Keratinocyte (primary cell): ENCODE measurements around the gene CXCL12. TPM values are rescaled to one million over a fixed set of nuclear protein-coding genes. Genes with fewer than 3 reads are reported as not detected.

ENCODE experiments used
- DNase-seq: peaks from one replicate; pipeline ENCODE4 v3.0.0-alpha.2; 2011; ENCODE audit warnings: low read depth, missing footprints, low spot score
- FAIRE-seq: peaks from 2 replicates; lab custom pipeline; 2011; peaks lifted over from hg19 to GRCh38; lab: Jason Lieb, UNC
- H2AFZ ChIP-seq: 2 replicates; pipeline ENCODE4 v1.6.0; 2012; ENCODE audit warnings: low read length, control low read depth, inconsistent platforms; ENCODE audit not compliant: control insufficient read depth
- H3K27ac ChIP-seq: 2 replicates; pipeline ENCODE4 v1.5.1; 2011; ENCODE audit warnings: low read length; ENCODE audit not compliant: control insufficient read depth, insufficient read depth
- H3K27me3 ChIP-seq: 3 replicates; pipeline ENCODE4 v1.6.0; 2011; ENCODE audit warnings: low read length; ENCODE audit not compliant: control insufficient read depth, insufficient read depth; ENCODE audit errors: extremely low read depth
- H3K36me3 ChIP-seq, 2 experiments: 2 replicates in 1 of 2; 3 replicates in 1 of 2; pipeline ENCODE4 v1.5.1; 2011; ENCODE audit warnings: low read length in 2 of 2, mild to moderate bottlenecking in 1 of 2; ENCODE audit not compliant: control insufficient read depth in 2 of 2, insufficient read depth in 2 of 2; ENCODE audit errors: extremely low read depth in 1 of 2
- H3K4me1 ChIP-seq: 3 replicates; pipeline ENCODE4 v1.5.1; 2011; ENCODE audit warnings: low read length; ENCODE audit not compliant: control insufficient read depth, insufficient read depth; ENCODE audit errors: extremely low read depth
- H3K4me2 ChIP-seq: 3 replicates; pipeline ENCODE4 v1.6.0; 2011; ENCODE audit warnings: low read depth, low read length; ENCODE audit not compliant: control insufficient read depth, insufficient read depth; ENCODE audit errors: extremely low read depth
- H3K4me3 ChIP-seq, 3 experiments: fragments of 200-600 bp in 1 of 3; sonication (generic) in 1 of 3; 2 replicates in 2 of 3; 3 replicates in 1 of 3; pipeline ENCODE4 v1.5.1; 2011 to 2016; ENCODE audit warnings: low read length in 3 of 3, mild to moderate bottlenecking in 3 of 3, control low read depth in 2 of 3, inconsistent platforms in 1 of 3, low read depth in 1 of 3, mixed read lengths in 1 of 3, mixed run types in 1 of 3, moderate library complexity in 1 of 3; ENCODE audit not compliant: control insufficient read depth in 2 of 3, insufficient read depth in 2 of 3; ENCODE audit errors: extremely low read depth in 1 of 3
- H3K79me2 ChIP-seq: 2 replicates; pipeline ENCODE4 v1.6.0; 2012; ENCODE audit warnings: low read length; ENCODE audit not compliant: control insufficient read depth, insufficient read depth
- H3K9ac ChIP-seq: 3 replicates; pipeline ENCODE4 v1.6.0; 2011; ENCODE audit warnings: low read length; ENCODE audit not compliant: control insufficient read depth, insufficient read depth; ENCODE audit errors: extremely low read depth
- H3K9me1 ChIP-seq: 3 replicates; pipeline ENCODE4 v1.6.0; 2011; ENCODE audit warnings: low read length; ENCODE audit not compliant: control insufficient read depth, insufficient read depth; ENCODE audit errors: extremely low read depth
- H3K9me3 ChIP-seq: 2 replicates; pipeline ENCODE4 v1.5.1; 2012; ENCODE audit warnings: low read depth, low read length; ENCODE audit not compliant: control insufficient read depth
- H4K20me1 ChIP-seq: 3 replicates; pipeline ENCODE4 v1.6.0; 2011; ENCODE audit warnings: low read length; ENCODE audit not compliant: control insufficient read depth, insufficient read depth; ENCODE audit errors: extremely low read depth
- CTCF ChIP-seq, 3 experiments: IDR thresholded peaks in 1 of 3; conservative IDR thresholded peaks in 1 of 3; optimal IDR thresholded peaks in 1 of 3; 2 replicates in 2 of 3; 3 replicates in 1 of 3; pipeline versions ENCODE3 to v1.5.1; 2011; ENCODE audit warnings: low read length in 3 of 3, mild to moderate bottlenecking in 3 of 3, moderate library complexity in 2 of 3, control low read depth in 1 of 3, inconsistent platforms in 1 of 3; ENCODE audit not compliant: insufficient read depth in 2 of 3; ENCODE audit errors: extremely low read depth in 1 of 3
- EZH2 ChIP-seq: IDR thresholded peaks from one replicate; pipeline ENCODE4 v1.6.1; 2012; ENCODE audit warnings: inconsistent platforms, mild to moderate bottlenecking, low read length, moderate library complexity
- dilution Hi-C: fragments of 300-500 bp; cut with MboI; formaldehyde crosslinking; loops from one replicate; pipeline ENCODE4 v1.7.0; 2020; ENCODE audit warnings: low sequenced_read_pairs; ENCODE audit not compliant: extremely low pct_ligation_motif_present
- polyA plus RNA-seq, 5 experiments: library from polyadenylated mRNA; depleted of rRNA in 3 of 5; stranded (reverse) in 3 of 5; stranded (forward) in 1 of 5; unstranded in 1 of 5; fragments of >200 nt; gene quantifications; 1 replicate in 1 of 5; 2 replicates in 3 of 5; 3 replicates in 1 of 5; pipeline versions ENCODE4 v1.2.1 to v1.2.3, GENCODE V29; 2011 to 2012; ENCODE audit warnings: missing spikeins in 2 of 5, low read depth in 1 of 5, low replicate concordance in 1 of 5

Gene CXCL12
- polyA plus RNA-seq, 1 donor (not counting 4 experiments of a cell fraction or from before 2014, with no cell fraction given) = not detected

GRCh38 chr10:44353721-44354120, 31.2 kb downstream of the CXCL12 start:
- Histone ChIP-seq H3K9me3 (peaks cover 2% of the 10 kb centered on the region), H3K36me3 (no peaks in the 10 kb centered on the region)

GRCh38 chr10:44353128-44353390, 31.8 kb downstream of the CXCL12 start:
- Histone ChIP-seq H3K9ac (no peak overlapping the region), H4K20me1 (no peaks in the 10 kb centered on the region), H3K9me1 (no peaks in the 10 kb centered on the region), H3K4me3 (no peak overlapping the region), H3K27ac (no peak overlapping the region), H3K36me3 (no peaks in the 10 kb centered on the region), H3K4me2 (no peak overlapping the region), H3K4me1 (no peaks in the 10 kb centered on the region), H3K79me2 (no peaks in the 10 kb centered on the region), H3K27me3 (no peaks in the 10 kb centered on the region), H2AFZ (no peak overlapping the region), H3K9me3 (peaks cover 2% of the 10 kb centered on the region)
- dilution Hi-C loops = no loop called here
- DNase-seq = no peak
- TF ChIP-seq EZH2 (no peak), CTCF (optimal IDR thresholded peaks at IDR 0.05 in 1 of 3, IDR thresholded peaks at IDR 0.05 in 1 of 3, conservative IDR thresholded peaks at IDR 0.05 in 1 of 3; ENCODE audit: extremely low read depth in 1 of 3, insufficient read depth in 2 of 3, low read length in 3 of 3) (no peak)
- FAIRE-seq = no peak

More at GRCh38 chr10:44353721-44354120, 31.2 kb downstream of the CXCL12 start:
- Histone ChIP-seq H3K79me2 (no peaks in the 10 kb centered on the region), H3K27me3 (no peaks in the 10 kb centered on the region), H3K27ac (no peak overlapping the region), H3K9ac (no peak overlapping the region), H2AFZ (no peak overlapping the region), H3K4me3 (no peak overlapping the region), H3K9me1 (no peaks in the 10 kb centered on the region), H3K4me2 (no peak overlapping the region), H3K4me1 (no peaks in the 10 kb centered on the region), H4K20me1 (no peaks in the 10 kb centered on the region)
- FAIRE-seq = no peak
- TF ChIP-seq EZH2 (no peak), CTCF (optimal IDR thresholded peaks at IDR 0.05 in 1 of 3, IDR thresholded peaks at IDR 0.05 in 1 of 3, conservative IDR thresholded peaks at IDR 0.05 in 1 of 3; ENCODE audit: extremely low read depth in 1 of 3, insufficient read depth in 2 of 3, low read length in 3 of 3) (no peak)
- DNase-seq = no peak
- dilution Hi-C loops = no loop called here
